Activated CD8-positive, alpha-beta T cell treated with anti-CD3 and anti-CD28 coated beads for 36 hours (primary cell): ENCODE measurements around the gene RAD23B. TPM values are rescaled to one million over a fixed set of nuclear protein-coding genes. Genes with fewer than 3 reads are reported as not detected.

Experiments
- ATAC-seq: fragments of 200-7000 bp; cut with Tn5 transposase; one replicate; pipeline ENCODE4 v1.10.0; 2021; ENCODE audit warnings: mild to moderate bottlenecking, moderate library complexity
- CTCF ChIA-PET: fragments of 350-600 bp; sonication (Branson Sonifier 250); formaldehyde crosslinking; loops from one replicate; lab custom pipeline; 2021; ENCODE audit warnings: antibody characterized with exemption; lab: Charles Lee
- POLR2A ChIA-PET: fragments of 350-600 bp; sonication (Branson Sonifier 250); formaldehyde crosslinking; loops from one replicate; lab custom pipeline; 2021; ENCODE audit warnings: antibody characterized with exemption; lab: Charles Lee
- DNase-seq: peaks from one replicate; pipeline ENCODE4 v3.0.0-alpha.2; 2020
- H3K27ac Mint-ChIP-seq: one replicate; pipeline ENCODE4 v1.8.0; 2021; ENCODE audit warnings: mild to moderate bottlenecking, mixed read lengths
- H3K27me3 Mint-ChIP-seq: one replicate; pipeline ENCODE4 v1.8.0; 2021; ENCODE audit warnings: mixed read lengths
- H3K36me3 Mint-ChIP-seq: one replicate; pipeline ENCODE4 v1.8.0; 2021; ENCODE audit warnings: low read depth, mixed read lengths
- H3K4me1 Mint-ChIP-seq: one replicate; pipeline ENCODE4 v1.8.0; 2021; ENCODE audit warnings: low read depth, mixed read lengths
- H3K4me3 Mint-ChIP-seq: one replicate; pipeline ENCODE4 v1.8.0; 2021; ENCODE audit warnings: mild to moderate bottlenecking, moderate library complexity, mixed read lengths
- H3K9me3 Mint-ChIP-seq: one replicate; pipeline ENCODE4 v1.8.0; 2021; ENCODE audit warnings: mixed read lengths
- intact Hi-C: fragments of 100-400 bp; cut with micrococcal nuclease; formaldehyde crosslinking; loops from one replicate; pipeline ENCODE4 v1.10.0; 2022
- total RNA-seq, 2 experiments: library from RNA; stranded (reverse); gene quantifications; one replicate each; pipeline ENCODE4 v1.2.3, GENCODE V29; 2021
- TF ChIP-seq, protein P1 (sequence below): fragments of 200-600 bp; IDR thresholded peaks from one replicate; pipeline ENCODE4 v1.8.0; 2022; ENCODE audit warnings: antibody characterized with exemption, mild to moderate bottlenecking

RAD23B gene
- total RNA-seq, 2 experiments from 2014 or later: 115 to 117 TPM

DNA sequence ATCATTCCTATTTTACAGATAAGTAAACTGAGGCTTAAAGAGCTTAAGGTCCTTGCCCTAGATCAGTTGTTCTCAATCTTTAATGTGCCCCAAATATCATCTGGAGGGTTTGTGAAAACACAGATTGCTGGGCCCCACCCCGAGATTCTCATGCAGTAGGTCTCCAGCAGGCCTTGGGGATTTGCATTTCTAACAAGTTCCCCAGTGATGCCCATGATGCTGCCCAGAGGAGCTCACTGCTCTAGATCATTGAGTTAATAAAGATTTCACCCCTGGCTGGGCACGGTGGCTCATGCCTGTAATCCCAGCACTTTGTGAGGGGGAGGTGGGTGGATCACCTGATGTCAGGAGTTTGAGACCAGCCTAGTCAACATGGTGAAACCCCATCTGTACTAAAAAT lies 42.8 kb upstream of the RAD23B start:
- Mint-ChIP-seq H3K36me3 (no peaks in the 10 kb centered on the region), H3K9me3 (no peaks in the 10 kb centered on the region), H3K4me1 (peaks cover 28% of the 10 kb centered on the region), H3K4me3 (no peak overlapping the region), H3K27me3 (no peaks in the 10 kb centered on the region), H3K27ac (no peak overlapping the region)
- DNase-seq: no peak
- no peak for ATAC-seq
- TF ChIP-seq, protein P1, sequence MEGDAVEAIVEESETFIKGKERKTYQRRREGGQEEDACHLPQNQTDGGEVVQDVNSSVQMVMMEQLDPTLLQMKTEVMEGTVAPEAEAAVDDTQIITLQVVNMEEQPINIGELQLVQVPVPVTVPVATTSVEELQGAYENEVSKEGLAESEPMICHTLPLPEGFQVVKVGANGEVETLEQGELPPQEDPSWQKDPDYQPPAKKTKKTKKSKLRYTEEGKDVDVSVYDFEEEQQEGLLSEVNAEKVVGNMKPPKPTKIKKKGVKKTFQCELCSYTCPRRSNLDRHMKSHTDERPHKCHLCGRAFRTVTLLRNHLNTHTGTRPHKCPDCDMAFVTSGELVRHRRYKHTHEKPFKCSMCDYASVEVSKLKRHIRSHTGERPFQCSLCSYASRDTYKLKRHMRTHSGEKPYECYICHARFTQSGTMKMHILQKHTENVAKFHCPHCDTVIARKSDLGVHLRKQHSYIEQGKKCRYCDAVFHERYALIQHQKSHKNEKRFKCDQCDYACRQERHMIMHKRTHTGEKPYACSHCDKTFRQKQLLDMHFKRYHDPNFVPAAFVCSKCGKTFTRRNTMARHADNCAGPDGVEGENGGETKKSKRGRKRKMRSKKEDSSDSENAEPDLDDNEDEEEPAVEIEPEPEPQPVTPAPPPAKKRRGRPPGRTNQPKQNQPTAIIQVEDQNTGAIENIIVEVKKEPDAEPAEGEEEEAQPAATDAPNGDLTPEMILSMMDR: no peak
- ChIA-PET CTCF (interaction anchor here (0.6 to 3.0 kb wide), 4 partner anchors 19 to 864 kb away, joined by 3 to 32 read pairs (median 4); no protein-coding TSS in a partner anchor), POLR2A (interaction anchor here (1.5 kb wide), 1 partner anchor 43 kb away, joined by 5 read pairs; the partner anchor contains the start of gene RAD23B)
- intact Hi-C loops: loop anchor here (5.0 kb wide), 1 partner anchor 42 kb away; the partner anchor contains the start of gene RAD23B

GRCh38 chr9:107242073-107243030 lies 40.7 kb upstream of the RAD23B start:
- intact Hi-C loops: loop anchor here (5.0 kb wide), 1 partner anchor 40 kb away; the partner anchor contains the start of gene RAD23B
- ChIA-PET POLR2A (no interaction called here), CTCF (interaction anchor here (3.0 kb wide), 1 partner anchor 99 kb away, joined by 32 read pairs; no protein-coding TSS in a partner anchor)
- Mint-ChIP-seq H3K36me3 (no peaks in the 10 kb centered on the region), H3K27me3 (no peaks in the 10 kb centered on the region), H3K9me3 (no peaks in the 10 kb centered on the region), H3K4me3 (no peak overlapping the region), H3K27ac (no peak overlapping the region), H3K4me1 (peaks cover 40% of the 10 kb centered on the region)
- DNase-seq (peak; percentile 37), ATAC-seq (peak; percentile 48)
- TF ChIP-seq, protein P1: no peak

DNA sequence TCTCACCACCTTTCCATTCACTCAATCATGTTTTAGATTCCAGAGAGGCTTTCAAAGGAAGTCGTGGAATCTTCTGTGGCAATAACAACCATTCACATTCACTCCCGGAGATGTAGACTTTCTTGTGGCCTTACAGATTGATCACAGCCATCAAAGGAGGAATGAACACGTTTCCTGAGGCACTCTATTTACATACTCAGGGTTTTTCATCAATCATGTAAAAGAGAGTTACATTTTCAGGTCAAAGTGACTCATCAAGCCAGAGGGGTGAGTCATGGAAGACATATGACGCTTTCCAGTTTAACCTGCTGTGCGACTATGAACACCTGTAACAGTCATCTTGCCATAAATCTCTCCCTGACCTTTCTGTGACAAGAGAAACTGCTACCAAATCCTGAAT lies 39.3 kb upstream of the RAD23B start:
- CTCF ChIA-PET: no interaction called here
- TF ChIP-seq, protein P1: no peak
- POLR2A ChIA-PET: no interaction called here
- peaks cover under 1% of the 10 kb centered on the region for H3K27me3 Mint-ChIP-seq
- H3K27ac Mint-ChIP-seq: peak overlapping the region; percentile 82
- peak; percentile 86 for ATAC-seq
- intact Hi-C loops: loop anchor here (5.0 kb wide), 1 partner anchor 39 kb away; the partner anchor contains the start of gene RAD23B
- peaks cover 40% of the 10 kb centered on the region for H3K4me1 Mint-ChIP-seq
- H3K4me3 Mint-ChIP-seq: no peak overlapping the region
- H3K9me3 Mint-ChIP-seq: no peaks in the 10 kb centered on the region
- DNase-seq: peak; percentile 80
- H3K36me3 Mint-ChIP-seq: no peaks in the 10 kb centered on the region

DNA sequence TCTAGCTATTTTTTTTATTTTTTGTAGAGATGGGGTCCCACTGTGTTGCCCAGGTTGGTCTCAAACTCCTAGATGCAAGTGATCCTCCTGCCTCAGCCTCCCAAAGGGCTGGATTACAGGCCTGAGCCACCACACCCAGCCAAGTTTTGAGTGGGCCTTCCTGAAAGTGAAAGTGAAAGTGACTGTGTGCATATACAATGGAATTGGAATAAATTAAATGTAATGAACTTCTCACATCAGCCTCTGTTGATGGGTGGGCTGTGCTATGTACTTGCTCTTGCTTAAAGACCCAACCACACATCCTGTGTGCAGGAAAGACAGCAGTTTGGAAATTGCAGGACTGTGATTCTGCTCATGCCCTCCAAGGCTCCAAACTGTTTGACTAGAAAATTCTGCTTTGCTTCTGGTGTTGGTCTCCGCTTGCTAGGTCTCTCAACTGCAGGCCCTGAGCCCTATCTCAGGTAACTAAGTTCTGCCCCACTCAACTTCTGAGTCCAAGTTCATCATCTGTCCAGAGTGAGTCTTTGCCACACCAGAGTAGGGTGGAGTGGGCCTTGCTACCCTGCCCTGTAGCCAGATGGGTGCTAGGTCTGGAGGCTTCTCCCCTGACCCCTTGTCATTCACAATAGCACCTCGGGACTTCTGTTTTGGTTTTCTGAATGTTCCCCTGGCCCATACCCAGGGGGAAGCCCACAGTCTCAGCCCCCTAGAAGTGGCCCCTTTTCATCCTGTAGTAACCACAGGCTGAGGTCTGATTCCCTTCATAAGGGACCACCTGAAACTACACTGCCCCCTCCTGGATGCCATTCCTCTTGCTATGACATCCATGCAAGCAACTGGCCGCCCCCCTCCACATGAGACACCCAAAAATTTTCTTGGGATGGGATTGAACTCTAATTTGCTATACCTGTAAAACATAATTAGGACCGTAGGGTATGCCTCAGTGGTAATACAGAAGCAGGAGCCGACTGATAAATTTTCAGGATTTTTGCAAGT lies 36.5 kb upstream of the RAD23B start:
- Mint-ChIP-seq H3K36me3 (no peaks in the 10 kb centered on the region), H3K27me3 (peaks cover 1% of the 10 kb centered on the region), H3K9me3 (no peaks in the 10 kb centered on the region), H3K27ac (no peak overlapping the region), H3K4me3 (no peak overlapping the region), H3K4me1 (peaks cover 40% of the 10 kb centered on the region)
- ChIA-PET POLR2A (no interaction called here), CTCF (interaction anchor here (0.9 to 1.2 kb wide), 2 partner anchors 24 to 95 kb away, joined by 3 read pairs; no protein-coding TSS in a partner anchor)
- DNase-seq (peak; percentile 33), ATAC-seq (peak; percentile 35)
- intact Hi-C loops: no loop called here
- TF ChIP-seq, protein P1: no peak
